ENCODE data around the gene GEMIN2. TPM values are rescaled to one million over a fixed set of nuclear protein-coding genes. Genes with fewer than 3 reads are reported as not detected.

GEMIN2 gene
- total and polyA plus RNA-seq, 2 donors (not counting 3 experiments of a cell fraction or from before 2014, with no cell fraction given): 14.3 to 19.5 TPM

DNA sequence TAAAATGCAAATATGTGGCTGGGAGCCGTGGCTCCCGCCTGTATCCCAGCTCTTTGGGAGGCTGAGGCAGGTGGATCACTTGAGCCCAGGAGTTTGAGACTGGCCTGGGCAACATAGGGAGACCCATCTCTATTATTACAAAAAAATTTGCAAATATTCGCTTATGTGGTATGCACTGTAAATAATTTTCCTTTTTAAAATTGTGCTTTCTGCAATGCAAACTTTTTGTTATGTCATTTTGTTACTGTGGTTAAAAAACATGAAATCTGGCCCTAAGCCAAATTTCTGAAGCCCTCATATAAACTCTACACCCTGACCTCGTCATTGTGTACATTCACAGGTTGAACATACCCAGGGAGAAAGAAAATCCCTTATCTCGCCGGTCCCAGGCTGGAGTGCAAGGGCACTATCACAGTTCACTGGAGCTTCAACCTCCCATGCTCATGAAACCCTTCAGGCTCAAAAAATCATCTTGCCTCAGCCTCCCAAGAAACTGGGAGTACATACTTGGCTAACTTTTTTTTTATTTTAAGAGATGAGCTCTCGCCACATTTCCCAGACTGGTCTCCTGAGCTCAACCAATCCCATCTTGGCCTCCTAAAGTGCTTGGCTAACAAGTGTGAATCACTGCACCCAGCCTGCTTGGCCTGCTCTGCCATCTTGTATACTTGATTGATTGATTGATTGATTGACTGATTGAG is 31.3 kb downstream of the GEMIN2 start:
- TF ChIP-seq MYC (IDR thresholded peaks at IDR 0.05; ENCODE audit: low read depth, low read length): no peak
- TF ChIP-seq, protein P1, sequence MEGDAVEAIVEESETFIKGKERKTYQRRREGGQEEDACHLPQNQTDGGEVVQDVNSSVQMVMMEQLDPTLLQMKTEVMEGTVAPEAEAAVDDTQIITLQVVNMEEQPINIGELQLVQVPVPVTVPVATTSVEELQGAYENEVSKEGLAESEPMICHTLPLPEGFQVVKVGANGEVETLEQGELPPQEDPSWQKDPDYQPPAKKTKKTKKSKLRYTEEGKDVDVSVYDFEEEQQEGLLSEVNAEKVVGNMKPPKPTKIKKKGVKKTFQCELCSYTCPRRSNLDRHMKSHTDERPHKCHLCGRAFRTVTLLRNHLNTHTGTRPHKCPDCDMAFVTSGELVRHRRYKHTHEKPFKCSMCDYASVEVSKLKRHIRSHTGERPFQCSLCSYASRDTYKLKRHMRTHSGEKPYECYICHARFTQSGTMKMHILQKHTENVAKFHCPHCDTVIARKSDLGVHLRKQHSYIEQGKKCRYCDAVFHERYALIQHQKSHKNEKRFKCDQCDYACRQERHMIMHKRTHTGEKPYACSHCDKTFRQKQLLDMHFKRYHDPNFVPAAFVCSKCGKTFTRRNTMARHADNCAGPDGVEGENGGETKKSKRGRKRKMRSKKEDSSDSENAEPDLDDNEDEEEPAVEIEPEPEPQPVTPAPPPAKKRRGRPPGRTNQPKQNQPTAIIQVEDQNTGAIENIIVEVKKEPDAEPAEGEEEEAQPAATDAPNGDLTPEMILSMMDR (IDR thresholded peaks at IDR 0.05; ENCODE audit: extremely low read depth in 1 of 2, insufficient read depth in 1 of 2, low read depth in 1 of 2, low read length in 2 of 2): no peak
- TF ChIP-seq EZH2 (IDR thresholded peaks at IDR 0.05; ENCODE audit: borderline replicate concordance, low read depth, low read length, severe bottlenecking): no peak
- no peak for TF ChIP-seq GATA2 (IDR thresholded peaks at IDR 0.05; ENCODE audit: insufficient read depth, insufficient read length, low read depth, low read length)
- no peak for TF ChIP-seq FOS (IDR thresholded peaks at IDR 0.05; ENCODE audit: borderline replicate concordance, insufficient read depth, low read length)
- dilution Hi-C loops (cut with MboI; ENCODE audit: extremely low pct_ligation_motif_present, low sequenced_read_pairs) (no loop called here), intact Hi-C loops (cut with micrococcal nuclease) (no loop called here)
- Histone ChIP-seq H3K27ac (ENCODE audit: insufficient read depth, low read depth, low read length) (no peak overlapping the region), H3K9ac (replicated peaks; ENCODE audit: extremely low read depth, insufficient read depth, low read length) (no peak overlapping the region), H4K20me1 (replicated peaks; ENCODE audit: control insufficient read depth, extremely low read depth, insufficient read depth, low read length) (no peaks in the 10 kb centered on the region), H3K4me1 (ENCODE audit: control insufficient read depth, extremely low read depth, insufficient read depth, low read length) (no peaks in the 10 kb centered on the region), H3K4me3 (replicated peaks in 1 of 3; ENCODE audit: insufficient read depth in 1 of 3, low read depth in 1 of 3, low read length in 3 of 3) (no peak overlapping the region), H3K4me2 (ENCODE audit: insufficient read depth, low read length) (no peak overlapping the region), H3K9me3 (replicated peaks; ENCODE audit: control insufficient read depth, insufficient read depth, low read length) (no peaks in the 10 kb centered on the region), H3K9me1 (replicated peaks; ENCODE audit: control insufficient read depth, extremely low read depth, insufficient read depth, low read length) (no peaks in the 10 kb centered on the region), H3K36me3 (ENCODE audit: control insufficient read depth in 2 of 2, extremely low read depth in 1 of 2, insufficient read depth in 2 of 2, low read length in 2 of 2) (peaks cover 5 to 6% of the 10 kb centered on the region in 2 experiments), H3K27me3 (ENCODE audit: control insufficient read depth in 2 of 2, insufficient read depth in 2 of 2, low read length in 2 of 2) (no peaks in the 10 kb centered on the region), H2AFZ (ENCODE audit: low read depth, low read length) (no peak overlapping the region), H3K79me2 (ENCODE audit: control insufficient read depth, insufficient read depth, low read length) (no peaks in the 10 kb centered on the region)
- no peak for DNase-seq (ENCODE audit: low read depth, low spot score)
- ChIA-PET POLR2A (no interaction called here), CTCF (no interaction called here)
- no peak for FAIRE-seq
- BruUV-seq (replicated peaks): no TSS peak

Data from endothelial cell of umbilical vein (primary cell).